Activated CD8-positive, alpha-beta memory T cell treated with anti-CD3 and anti-CD28 coated beads for 1 hour (primary cell): ENCODE measurements around the gene AVL9.
"Not testable (repeated sequence)": the region's sequence is repeated elsewhere in the genome, so short reads cannot be mapped to it uniquely, and the experiment has no call there.

Experiments
- DNase-seq, 2 donors: peaks; one replicate each; pipeline ENCODE4 v3.0.0-alpha.2; 2020; ENCODE audit warnings: low read depth in 1 of 2; ENCODE audit errors: extremely low read depth in 1 of 2

Gene AVL9

GRCh38 chr7:32495298-32496051 is at the start of gene AVL9:
AVL9 (plus strand) TSS chr7:32495489; CDS start chr7:32495710, 221 bp downstream.
- DNase-seq = peak; percentile 96 to 97

GRCh38 chr7:32447218-32447617 is 48.1 kb upstream of the AVL9 start:
- DNase-seq = no peak

DNA sequence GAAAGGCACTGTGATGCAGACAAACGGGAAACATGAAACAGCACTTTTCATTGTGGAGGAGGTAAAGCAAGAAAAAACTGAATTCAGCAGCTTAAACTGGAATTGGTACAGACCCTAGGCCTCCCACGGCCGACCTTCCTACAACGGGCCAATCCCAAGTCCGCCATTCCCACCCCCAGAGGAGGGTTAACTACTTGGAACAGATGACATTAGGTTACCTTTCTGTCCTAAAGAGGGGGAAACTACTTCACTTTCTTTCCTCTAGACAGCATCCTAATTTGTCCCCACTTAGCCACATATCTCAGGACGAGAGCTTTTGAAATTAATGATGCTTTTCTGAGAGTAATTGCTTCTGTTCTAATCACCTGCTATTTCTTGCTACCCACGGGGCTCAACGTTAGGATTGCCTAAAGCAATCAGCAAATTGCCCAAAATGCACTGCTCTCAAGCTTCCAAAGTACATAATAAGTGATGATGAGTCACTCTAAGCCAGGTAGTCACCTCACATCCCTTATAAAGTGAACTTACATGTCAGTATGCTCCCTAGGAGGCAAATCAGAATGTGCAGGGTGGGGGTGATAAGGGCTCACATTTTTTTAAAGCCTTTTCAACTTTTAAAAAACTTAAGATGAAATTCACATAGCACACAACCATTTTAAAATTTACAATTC is 41.8 kb upstream of the AVL9 start:
- no peak for DNase-seq

DNA sequence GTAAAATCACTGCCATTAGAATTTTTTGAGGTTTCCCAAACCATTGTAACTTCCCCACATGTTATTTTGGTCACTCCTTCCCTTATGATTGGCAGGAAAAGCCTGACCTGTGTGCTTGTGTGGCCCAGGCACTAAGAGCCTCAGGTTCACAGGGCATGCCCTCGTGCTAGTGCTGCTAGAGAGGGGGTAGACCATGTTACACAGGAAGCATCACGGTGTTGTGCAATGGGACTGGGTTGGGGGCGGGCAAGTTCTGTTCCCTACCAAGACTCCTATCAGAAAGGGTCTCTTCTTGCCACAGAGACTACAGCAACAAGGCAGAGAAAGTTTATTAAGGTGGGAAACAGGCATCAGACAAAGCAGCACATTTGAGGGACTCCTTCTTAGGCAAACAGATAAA is 37.3 kb upstream of the AVL9 start:
- no peak for DNase-seq

DNA sequence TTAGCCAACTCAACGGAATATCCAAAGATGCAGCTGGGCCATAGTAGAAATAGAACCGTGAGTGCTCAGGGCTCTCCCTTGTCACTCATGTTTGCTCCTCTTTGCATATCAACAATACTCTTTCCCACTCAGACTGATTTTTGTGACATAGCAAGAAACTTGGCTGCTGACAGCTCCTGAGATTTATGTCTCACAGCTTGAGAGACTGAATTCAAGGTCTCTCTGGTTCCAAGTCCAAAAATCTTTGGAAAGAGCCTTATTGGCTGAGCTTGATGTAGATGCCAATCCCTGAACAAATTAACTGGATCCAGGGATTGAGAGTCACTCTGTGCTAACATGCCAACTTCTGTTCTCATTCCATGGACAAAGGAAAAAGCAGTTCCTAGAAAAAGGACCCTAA is 35.5 kb upstream of the AVL9 start:
- DNase-seq = no peak

GRCh38 chr7:32461484-32461883 is 33.8 kb upstream of the AVL9 start:
- DNase-seq = no peak

- no peak for DNase-seq
These were observed 32.8 kb upstream of the AVL9 start for GRCh38 chr7:32462451-32462850.

DNA sequence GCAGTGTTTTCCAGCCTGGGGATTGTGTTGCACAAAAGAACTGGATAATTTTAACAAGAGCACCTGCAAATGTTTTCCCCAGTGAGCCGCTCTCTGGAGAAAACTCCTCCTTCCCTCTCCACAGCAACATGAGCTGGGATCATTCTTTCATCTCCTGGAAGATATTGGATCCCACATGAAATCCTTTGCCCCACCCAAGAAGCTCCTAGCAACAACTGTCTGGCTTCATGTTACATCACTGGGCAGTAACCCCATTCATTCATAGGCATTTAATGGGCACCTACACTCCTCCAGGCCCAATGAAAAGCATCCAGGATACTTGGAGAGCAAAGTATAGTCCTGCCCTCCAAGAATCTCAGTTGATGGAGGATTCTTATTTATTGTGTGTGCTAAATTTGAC is 32.3 kb upstream of the AVL9 start:
- DNase-seq = no peak

- DNase-seq = not testable (repeated sequence)
These were observed 30.5 kb upstream of the AVL9 start for GRCh38 chr7:32464641-32465416.

- DNase-seq = not testable (repeated sequence)
These were observed 25.3 kb upstream of the AVL9 start for GRCh38 chr7:32470004-32470403.

GRCh38 chr7:32470871-32471270 is 24.4 kb upstream of the AVL9 start:
- DNase-seq = no peak

- no peak for DNase-seq
These were observed 23.3 kb upstream of the AVL9 start for GRCh38 chr7:32472015-32472414.

- no peak for DNase-seq
These were observed 21.3 kb upstream of the AVL9 start for GRCh38 chr7:32474008-32474407.

DNA sequence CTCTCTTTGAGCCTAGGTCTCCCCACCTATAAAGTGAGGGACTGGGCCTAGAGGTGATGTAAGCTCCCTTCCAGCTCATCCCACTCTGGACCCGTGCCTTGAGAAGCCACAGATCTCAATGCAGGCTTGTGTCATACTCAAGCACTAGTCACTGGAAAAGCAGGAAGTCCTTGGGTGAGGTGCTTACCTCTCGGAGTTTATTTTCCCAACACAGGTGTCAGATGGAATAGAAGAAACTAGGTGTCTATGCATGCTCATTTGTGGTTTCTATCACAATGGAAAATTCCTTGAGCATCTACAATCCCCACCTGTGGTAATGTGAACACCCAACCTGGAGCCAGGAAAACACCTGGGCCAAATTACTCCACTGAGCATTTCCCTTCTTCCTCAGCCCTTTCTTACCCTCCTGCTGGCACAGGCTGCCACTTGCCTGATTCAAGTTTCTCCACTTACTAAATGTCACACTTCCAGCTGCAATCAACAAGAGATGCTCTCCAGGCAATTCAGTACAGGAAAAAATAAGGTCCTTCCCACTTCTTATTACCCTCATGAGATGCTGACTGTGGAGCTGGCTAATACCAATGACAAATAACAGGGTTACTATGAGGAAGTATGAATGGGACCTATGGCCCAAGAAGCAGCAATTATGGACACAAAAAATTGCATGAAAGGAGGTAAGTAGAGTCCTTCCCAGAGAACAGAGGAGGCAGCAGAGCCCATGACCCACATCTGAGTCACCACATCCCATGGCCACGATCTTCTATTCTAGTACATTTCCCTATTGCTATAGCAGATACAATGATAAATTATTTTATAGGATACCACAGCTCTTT is 18.3 kb upstream of the AVL9 start:
- DNase-seq = no peak

- DNase-seq = no peak
These were observed 17.7 kb upstream of the AVL9 start for GRCh38 chr7:32477649-32477980.

DNA sequence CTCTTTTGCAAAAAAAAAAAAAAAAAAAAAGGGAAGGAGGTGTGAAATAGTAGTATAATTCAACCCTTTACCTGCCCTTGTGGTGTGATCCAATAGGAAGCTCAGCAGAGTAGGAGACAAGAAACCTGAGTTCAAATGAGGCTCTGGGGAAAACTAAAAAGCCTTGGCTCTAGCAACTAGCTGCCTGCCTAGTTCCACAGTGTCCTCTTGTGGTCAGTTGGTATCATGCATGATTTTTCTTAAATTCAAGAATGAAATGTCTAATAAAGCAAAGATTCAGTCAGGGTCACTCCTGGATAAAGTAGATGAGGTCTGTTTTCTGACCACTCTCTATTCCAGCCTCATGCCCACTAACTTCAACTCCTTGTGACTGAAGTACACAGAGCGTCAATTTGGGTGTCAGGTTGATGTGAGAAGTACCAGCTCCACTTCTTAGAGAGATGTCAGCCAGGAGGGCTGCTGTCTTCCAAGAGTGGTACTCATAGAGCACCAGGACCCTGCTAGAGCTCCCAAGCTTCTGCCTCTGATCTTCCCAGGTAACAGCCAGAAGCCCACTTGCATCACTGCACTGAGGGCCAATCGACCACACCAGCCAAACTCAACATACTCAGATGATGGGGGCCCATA is 15.6 kb upstream of the AVL9 start:
- no peak for DNase-seq

GRCh38 chr7:32481176-32481575 is 14.1 kb upstream of the AVL9 start:
- no peak for DNase-seq

- DNase-seq = no peak
These were observed 13.4 kb upstream of the AVL9 start for GRCh38 chr7:32481921-32482320.

DNA sequence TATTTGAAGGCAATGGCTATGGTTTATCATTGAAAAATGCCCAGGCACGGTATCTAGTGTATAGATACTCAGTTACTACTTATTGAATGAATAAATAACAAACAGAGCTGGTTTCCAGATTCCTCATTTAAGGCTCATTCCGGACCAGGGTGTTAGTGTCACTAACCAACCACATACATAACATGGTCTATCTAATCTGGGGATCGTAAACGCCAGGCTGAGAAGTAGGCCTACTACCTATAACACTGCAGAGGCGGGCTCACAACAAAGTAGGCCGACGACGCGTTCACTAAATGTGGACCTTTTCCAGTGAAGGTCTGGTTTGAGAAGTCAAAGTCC is 5.5 kb upstream of the AVL9 start:
- no peak for DNase-seq

DNA sequence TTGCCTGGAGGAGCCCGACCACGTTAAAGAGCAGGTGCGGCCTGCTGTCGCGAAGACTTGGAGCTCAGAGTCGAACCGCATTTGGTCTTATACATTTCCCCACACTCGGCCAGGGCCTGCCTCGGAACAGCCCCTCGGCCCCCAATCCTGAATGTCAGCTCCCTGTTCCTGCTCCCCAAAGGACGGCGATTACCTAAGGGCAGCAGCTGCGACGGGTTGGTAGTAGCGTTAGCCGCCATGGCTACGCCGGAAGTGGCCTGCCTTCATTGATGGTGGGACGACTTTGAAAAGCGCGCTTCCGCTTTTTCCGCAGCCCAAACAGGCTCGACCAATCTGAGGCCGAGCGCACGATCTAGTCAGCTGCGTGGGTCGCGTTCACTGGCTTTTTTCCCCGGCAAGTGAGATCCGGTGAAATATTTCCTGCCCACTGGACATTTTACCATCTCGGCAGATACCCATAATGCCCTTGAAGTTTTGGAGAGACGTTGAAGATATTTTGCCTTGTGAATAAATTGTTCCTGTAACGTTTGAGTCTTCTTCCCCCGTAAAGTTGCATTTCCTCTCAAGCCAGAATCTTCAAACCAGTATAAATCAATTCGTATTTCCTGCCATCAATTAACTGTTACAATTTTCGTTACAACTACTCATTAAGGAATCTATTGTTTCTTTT is 5.0 kb upstream of the AVL9 start, which contains the start of gene LSM5:
Gene LSM5 (minus strand): TSS at position 254 of the 670 bp plus-strand sequence. CDS start 15 bp downstream, at position 239.
- peak; percentile 72 to 82 for DNase-seq
